HG03558 (cell line): ENCODE measurements around the gene GCH1.
"Not testable (repeated sequence)": the region's sequence is repeated elsewhere in the genome, so short reads cannot be mapped to it uniquely, and the experiment has no call there.

Source experiments
- ATAC-seq: cut with Tn5 transposase; IDR thresholded peaks from one replicate; pipeline ENCODE4 v1.9.1; 2021; ENCODE audit warnings: moderate number of reproducible peaks; ENCODE audit not compliant: unreplicated experiment; ENCODE audit errors: extremely low read depth

The GCH1 gene

DNA sequence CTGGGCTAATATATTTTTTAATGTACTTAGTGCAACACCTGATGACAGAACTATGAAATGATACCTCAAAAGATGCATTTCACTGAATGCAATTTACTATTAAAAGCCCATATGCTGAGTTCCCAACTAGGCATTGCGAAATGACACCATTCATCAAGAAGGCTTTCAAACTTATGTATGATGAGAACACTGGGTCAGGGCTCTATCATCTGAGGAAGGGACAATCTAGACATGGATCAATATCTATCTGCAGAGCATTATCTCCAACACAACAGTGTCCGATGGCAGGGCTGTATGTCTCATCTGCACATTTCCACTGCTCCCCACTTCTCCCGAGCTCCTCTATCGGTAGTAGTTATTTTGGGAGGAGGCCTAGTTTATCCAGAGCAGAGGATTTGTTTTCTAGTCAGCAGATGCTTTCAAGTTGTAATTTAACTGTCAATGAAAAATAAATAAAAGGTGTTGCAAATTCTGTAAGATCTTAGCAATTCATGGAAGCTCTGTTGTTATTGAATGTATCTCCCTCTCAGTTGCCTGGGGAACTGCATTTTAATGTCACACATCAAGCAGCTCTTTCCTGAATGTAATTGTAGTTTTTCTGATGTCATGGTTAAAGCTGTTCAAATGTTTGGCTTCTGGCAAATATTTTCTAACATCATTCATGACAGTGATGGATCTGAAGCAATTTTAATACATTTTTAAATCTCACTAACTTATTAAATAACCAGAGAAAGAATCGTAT is 7.4 kb upstream of the GCH1 start:
- no peak for ATAC-seq

DNA sequence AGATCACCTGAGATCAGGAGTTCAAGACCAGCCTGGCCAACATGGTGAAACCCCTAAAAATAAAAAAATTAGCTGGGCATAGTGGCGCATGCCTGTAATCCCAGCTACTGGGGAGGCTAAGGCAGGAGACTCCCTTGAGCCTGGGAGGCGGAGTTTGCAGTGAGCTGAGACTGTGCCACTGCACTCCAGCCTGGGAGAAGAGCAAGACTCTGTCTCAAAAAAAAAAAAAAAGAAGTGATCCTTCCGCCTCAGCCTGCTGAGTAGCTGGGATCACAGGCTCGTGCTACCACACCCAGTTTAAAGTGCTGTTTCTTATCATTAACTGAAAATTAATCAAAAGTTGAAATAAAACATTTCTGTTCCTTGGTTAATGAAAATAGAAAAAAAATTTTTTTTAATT is 6.3 kb upstream of the GCH1 start:
- ATAC-seq = not testable (repeated sequence)

DNA sequence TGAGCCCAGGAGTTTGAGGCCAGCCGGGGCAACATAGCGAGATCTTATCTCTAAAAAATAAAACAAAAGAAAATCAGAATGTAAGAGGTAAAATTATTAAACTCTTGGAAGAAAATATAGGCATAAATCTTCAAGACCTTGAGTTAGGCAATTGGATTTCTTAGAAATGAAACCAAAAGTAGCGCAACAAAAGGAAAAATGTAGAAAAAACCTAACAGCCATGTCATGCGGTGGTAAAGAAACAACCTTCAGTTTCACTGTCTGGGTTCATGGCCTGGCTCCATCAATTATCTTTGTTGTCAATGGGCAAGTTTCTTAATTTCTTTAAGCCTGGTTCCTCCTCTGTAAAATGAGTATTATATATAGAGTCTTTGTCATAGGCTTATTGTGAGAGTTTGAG is 5.6 kb upstream of the GCH1 start:
- ATAC-seq = no peak

DNA sequence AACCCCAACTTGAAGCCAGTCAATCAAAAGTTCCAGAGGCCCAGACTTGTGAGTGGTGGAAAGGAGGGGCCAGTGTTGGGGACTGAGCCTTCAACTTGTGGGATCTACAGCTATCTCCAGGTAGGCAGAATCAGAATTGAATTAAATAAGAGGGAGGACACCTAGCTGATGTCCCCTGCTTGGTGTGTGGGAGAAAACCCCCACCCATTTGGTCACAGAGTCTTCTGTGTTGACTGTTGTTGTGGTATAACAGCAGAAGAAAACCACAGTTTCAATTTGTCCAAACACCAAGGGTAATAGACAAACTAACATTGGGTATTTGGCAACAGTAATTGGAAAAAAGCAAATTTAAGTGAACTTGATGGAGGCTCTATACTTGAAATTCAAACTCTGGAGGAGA is 3.4 kb upstream of the GCH1 start:
- ATAC-seq = no peak

DNA sequence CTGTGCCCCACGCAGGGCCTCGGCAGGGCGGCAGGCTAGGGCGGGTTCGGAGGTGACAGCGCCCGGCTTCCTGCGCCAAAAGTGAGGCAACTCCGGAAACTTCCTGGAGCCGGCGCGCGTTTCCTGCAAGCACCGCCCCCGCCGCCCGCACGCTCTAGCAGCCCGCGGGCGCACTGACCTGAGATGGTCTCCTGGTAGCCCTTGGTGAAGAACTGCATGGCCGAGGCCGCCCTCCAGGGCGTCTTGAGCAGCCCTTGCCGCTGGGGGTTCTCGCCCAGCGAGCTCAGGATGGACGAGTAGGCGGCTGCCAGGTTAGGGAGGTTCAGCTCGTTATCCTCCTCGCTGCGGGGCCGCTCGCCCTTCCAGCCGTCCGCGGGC is 494 bp downstream of the GCH1 start:
- peak; percentile 24 for ATAC-seq

DNA sequence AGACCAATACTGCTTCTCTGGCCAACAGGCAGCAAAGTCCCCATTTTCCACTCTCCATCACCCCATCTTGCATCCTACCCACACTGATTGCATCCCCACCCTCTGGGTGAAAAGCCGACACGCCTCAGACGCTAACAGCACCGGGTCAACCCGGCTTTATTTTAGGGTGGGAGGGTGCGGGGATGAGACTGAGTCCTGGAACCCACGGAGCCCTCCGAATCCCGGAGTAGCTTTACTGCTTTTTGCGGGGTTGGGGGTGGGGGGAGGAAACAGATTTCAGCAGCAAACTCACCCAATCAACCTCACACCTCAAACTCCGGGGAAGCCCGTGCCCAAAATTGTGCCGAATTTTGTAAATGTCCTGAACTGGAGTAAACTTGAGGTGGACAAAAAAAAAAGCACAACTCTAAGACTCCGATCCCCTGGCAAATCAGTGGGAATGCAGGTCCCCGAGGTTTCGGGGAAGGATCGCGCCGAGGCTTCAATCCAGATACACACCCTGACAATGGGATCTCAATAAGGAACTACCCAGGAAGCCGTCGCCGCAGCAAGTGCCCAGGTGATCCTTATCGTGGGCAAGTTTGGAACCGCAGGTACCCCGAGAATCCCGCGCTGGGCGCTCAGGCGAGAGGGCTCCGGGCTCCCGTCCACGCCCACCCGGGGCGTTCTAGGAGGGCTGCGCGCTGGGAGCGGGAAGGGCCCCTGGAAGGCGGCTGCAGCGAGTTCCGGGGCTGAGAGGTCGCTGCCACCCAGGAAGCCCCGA is 1.1 kb downstream of the GCH1 start:
- no peak for ATAC-seq

DNA sequence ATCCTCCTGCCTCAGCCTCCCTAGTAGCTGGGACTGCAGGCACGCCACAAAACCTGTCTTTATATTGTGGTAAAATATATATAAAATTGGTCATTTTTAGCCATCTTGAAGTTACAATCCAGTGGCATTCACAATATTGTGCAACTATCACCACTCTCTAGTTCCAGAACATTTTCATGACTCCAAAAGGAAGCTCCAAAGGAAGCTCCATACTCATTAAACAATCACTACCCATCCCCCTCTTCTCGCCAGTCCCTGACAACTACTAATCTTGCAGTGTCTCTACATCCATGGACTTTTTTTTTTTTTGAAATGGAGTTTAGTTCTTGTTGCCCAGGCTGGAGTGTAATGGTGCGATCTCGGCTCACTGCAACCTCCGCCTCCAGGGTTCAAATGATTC is 3.1 kb downstream of the GCH1 start:
- no peak for ATAC-seq

DNA sequence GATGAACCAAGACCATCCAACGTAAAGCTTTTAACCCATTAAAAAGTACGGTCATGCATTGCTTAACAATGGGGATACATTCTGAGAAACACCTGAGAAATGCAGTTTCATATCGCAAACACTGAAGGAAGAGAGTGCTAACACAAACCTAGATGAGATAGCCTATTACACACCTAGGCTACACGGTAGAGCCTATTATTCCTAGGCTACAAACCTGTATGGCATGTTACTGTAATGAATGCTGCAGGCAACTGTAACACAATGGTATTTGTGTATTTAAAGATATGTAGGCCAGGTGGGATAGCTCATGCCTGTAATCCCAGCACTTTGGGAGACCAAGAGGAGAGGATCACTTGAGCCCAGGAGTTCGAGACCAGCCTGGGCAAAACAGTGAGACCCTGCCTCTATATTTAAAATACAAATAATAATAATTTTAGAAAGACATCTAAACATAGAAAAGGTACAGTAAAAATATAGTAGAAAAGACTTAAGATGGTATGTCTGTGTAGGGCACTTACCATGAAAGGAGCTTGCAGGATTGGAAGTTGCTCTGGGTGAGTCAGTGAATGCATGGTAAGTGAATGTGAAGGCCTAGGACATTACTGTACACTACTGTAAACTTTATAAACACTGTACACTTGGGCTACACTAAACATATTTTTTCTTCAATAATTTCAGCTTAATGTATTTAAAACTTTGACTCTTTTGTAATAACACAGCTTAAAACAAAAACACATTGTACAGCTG is 4.6 kb downstream of the GCH1 start:
- not testable (repeated sequence) for ATAC-seq

DNA sequence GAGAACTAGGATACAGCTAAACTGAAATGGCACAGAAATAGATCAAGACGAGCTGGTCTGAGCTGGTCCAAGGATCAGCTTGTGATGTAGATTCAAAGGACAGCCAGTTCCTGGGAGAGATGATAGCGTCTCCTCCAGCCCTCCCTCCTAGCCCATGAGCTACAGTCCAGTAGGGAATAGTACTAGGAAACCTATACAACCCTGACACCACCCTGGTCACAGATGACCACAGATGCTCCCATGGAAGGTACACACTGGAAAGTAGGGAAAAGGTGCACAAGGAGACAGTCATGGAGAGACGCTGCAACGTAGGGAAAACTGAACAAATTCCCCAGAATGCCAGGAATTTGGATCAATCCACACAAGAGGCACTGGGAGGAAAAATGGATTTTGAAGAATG is 6.9 kb downstream of the GCH1 start:
- ATAC-seq = no peak

DNA sequence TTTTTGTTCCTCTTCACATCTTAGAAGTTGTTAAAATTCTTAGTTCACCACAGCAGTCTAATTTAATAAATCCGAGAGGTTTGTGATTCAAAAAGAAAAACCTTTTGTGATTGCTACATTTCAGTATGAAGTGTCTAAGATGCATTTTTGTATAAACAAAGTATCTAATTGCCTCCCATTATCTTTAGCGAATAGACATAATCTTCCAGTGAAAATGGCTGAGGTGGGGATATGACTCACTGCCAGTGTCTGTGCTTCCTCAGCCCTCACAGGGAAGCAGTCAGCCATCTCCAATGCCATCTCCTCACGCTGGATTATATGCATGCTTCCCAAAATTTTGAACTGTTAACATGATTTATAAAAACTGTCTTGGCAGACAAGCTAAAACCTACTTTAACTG is 7.6 kb downstream of the GCH1 start:
- no peak for ATAC-seq

DNA sequence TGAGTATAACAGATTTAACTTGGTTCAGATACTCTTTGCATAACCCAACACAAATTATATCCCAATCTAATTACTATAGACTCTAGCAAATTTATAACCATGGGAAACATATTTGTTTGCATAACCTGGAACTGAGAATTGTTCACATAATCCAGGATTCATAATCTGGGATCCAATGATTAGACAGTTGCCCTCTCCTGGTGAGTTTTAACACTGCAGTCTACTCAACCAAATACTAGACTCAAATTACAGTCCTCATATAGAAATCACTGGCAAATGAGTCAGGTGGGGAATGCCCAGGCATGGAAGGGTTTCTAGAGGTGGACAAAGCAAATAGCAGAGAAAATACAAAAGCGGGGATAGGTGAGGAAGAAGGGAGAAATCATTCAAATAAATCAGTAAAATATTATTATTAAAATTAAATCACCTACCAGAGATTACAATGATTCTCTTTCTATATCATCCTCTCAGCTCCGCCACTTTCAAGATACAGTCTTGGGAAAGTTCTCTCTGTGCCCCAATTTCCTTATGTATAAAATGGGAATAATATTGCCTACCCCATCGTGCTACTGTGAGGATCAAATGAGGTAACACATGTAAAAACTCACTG is 9.4 kb downstream of the GCH1 start:
- ATAC-seq = no peak

DNA sequence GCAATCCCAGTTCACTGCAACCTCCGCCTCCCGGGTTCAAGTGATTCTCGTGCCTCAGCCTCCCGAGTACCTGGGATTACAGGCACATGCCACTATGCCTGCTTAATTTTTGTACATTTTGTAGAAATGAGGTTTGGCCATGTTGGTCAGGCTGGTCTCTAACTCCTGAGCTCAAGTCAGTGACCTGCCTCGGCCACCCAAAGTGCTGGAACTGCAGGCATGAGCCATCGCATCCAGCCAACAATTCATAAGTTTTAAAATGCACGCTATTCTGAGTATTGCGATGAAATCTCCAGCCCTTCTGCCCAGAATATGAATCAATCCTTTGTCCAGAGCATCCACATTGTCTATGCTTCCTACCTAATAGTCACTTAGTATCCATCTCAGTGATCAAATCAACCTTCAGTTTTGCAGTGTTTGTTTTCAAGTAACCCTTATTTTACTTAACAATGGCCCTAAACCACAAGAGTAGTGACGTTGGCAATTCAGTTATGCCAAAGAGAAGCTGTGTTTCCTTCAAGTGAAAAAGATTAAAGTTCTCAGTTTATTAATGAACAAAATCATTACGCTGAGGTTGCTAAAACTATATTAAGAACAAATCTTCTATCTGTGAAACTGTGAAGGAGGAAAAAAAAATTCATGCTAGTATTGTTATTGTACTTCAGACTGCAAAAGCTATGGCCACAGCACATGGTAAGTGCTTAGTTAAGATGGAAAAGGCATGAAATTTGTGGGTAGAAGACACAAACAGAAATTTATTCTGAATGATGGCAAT is 11.0 kb downstream of the GCH1 start:
- no peak for ATAC-seq

DNA sequence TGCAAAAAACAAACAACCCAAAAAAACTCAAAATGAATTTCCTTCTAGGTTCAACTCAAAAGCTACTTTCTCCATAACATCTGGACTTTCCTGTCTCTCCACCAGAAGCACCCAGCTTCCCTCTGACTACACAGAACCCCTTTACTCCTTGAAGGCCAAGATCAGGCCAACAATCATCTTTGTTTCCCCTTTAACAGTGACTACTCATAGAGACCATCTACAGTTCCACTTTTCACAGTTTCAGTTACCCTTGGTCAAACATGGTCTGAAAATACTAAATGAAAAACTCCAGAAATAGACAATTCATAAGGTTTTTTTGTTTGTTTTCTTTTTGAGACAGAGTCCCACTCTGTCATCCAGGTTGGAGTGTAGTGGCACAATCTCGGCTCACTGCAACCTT is 11.8 kb downstream of the GCH1 start:
- peak; percentile 49 for ATAC-seq

DNA sequence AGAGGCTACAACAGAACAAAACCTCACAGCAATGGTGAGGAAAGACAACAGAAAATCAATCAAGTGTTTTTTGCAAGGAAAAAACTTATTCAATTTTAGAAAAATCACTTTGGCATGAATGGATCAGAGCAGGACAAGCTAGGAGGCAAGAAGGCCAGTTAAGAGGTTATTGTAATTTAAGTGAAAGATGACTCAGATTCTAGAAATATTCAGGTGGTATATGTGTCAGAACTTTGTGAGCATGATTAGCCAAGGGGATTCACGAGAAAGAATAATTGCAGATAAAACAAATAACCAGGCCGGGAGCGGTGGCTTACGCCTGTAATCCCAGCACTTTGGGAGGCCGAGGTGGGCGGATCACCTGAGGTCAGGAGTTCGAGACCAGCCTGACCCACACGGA is 12.7 kb downstream of the GCH1 start:
- ATAC-seq = no peak

DNA sequence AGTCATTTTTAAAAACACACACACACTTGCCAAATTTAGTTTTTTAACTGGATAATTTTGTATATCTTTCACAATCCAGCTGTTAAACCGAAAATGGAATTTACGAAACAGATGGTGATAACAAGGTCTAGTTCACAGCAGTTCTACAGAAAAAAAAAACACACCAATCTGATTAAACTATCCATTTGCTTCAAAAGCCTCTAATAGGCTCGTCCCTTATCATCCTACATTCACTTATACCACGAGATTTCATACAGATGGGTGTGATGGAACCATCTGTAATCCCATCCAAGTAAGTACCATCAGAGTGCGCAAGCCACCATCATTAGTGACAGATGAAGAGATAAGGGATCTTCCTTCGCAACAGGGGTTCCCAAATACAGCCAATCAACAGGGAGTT is 20.1 kb downstream of the GCH1 start:
- no peak for ATAC-seq

DNA sequence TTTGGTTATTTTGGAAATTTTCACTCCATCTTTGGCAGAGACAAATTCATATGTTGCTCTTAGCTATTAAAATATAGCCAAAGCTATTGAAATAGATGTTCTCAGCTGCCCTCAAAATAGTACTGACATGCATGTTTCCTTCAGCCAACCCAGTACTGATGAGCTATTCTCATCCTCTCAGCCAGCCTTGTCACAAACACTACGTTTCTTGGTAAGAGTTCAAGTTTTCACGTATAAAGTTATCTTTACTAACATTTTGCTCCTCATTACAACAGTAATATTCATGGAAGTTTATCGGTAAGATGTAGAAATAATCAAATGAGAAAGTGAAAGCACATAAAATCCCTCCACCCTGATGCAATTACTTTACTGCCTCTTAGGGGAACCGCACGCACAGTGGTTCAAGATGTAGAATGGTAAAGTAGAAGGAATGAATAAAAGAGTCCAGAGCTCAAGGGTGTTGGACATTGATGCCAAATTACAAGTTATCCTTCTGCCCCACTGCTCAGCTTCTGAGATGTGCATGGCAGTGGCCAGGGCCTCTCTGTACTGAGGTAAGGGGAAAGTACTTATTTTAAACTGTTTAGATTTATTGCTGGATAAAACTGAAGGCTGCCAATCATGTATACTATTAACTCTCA is 20.7 kb downstream of the GCH1 start:
- ATAC-seq = peak; percentile 26

DNA sequence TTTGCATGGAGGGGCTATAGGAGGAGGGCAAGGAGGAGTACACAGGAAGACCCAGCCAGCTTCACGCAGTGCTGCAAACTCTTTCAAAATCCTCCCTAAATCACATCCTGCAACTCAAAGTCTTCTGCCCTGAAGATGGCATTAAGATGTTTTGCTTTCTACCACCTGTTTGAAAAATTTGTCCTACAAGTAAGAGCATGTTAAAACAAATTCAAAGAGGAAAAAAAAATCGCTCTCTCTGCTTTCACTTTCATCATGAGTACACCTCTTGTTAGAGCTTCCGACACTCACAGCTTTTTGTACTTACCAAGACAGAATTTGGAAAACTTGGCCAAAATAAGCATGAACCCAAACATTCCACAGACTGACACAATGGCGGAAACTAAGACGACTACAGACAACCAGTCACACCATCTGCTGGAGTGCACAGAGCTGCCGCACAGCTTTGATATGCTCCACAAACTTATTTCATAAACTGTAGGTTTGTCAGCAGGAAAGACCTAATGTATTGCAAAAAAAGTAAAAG is 21.3 kb downstream of the GCH1 start:
- peak; percentile 42 for ATAC-seq

DNA sequence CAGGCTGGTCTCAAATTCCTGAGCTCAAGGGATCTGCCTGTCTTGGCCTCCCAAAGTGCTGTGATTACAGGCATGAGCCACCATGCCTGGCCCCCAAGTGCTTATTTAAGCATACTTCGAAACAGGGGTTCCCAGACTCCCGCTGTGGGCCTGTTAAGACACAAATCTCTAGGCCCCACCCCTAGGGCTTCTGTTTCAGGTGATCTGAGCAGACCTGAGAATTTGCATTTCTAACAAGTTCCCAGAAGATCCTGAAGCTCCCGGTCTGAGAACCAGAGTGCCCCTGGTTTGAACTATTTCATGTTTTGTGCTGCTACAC is 25.0 kb downstream of the GCH1 start:
- ATAC-seq = no peak

DNA sequence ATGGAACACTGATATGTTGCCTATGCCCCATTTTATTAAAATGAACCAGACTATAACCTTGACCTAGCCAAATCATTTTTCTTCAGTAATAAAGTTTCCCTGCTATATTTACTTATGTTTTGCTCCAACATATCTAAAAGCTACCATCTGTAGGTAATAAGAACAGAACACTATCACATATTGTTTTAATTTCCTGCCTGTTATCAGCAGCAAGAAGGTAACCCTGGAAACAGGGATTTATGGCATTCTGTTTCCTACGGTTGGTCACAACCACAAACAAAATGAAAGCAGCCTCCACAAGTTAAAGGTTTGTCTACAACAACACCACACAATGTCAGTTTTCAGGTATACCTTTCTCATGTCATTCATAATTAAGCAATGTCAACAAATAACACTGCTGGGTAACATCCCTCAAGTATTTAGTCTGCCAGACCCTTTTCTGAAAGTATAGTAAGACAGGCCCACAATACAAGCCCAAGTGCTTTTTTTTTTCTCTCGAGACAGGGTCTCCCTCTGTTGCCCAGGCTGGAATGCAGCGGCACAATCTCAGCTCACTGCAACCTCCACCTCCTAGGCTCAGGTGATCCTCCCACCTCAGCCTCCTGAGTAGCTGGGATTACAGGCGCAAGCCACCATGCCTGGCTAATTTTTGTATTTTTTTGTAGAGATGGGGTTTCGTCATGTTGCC is 25.5 kb downstream of the GCH1 start:
- ATAC-seq = no peak
